ENCODE measurements around the gene TSHZ1.

Gene TSHZ1

GRCh38 chr18:75218065-75218923, 7.7 kb downstream of the TSHZ1 start:
- Histone ChIP-seq H3K9ac (ENCODE audit: low read length) (no peak overlapping the region), H3K4me1 (ENCODE audit: insufficient read depth, low read length) (peaks cover 66% of the 10 kb centered on the region), H3K9me3 (ENCODE audit: low read length) (no peaks in the 10 kb centered on the region), H3K4me3 (ENCODE audit: low read depth in 1 of 2, low read length in 2 of 2) (no peak overlapping the region), H3K27ac (ENCODE audit: low read depth, low read length) (peak overlapping the region; percentile 0), H3K36me3 (ENCODE audit: insufficient read depth, low read length) (no peaks in the 10 kb centered on the region), H3K27me3 (ENCODE audit: control insufficient read depth in 1 of 2, insufficient read depth in 2 of 2, low read length in 2 of 2) (no peaks in the 10 kb centered on the region)

GRCh38 chr18:75219745-75220375, 9.3 kb downstream of the TSHZ1 start:
- no peaks in the 10 kb centered on the region for H3K9me3 ChIP-seq (ENCODE audit: low read length)
- H3K36me3 ChIP-seq (ENCODE audit: insufficient read depth, low read length), result no peaks in the 10 kb centered on the region
- H3K4me1 ChIP-seq (ENCODE audit: insufficient read depth, low read length), result peaks cover 69% of the 10 kb centered on the region
- peak overlapping the region in 1 of 2 donors; percentile 15 for H3K4me3 ChIP-seq (ENCODE audit: low read depth in 1 of 2, low read length in 2 of 2)
- H3K27ac ChIP-seq (ENCODE audit: low read depth, low read length), result peak overlapping the region; percentile 60
- H3K9ac ChIP-seq (ENCODE audit: low read length), result no peak overlapping the region
- no peaks in the 10 kb centered on the region for H3K27me3 ChIP-seq (ENCODE audit: control insufficient read depth in 1 of 2, insufficient read depth in 2 of 2, low read length in 2 of 2)

- no peak overlapping the region for H3K9ac ChIP-seq (ENCODE audit: low read length)
- peak overlapping the region; percentile 60 for H3K27ac ChIP-seq (ENCODE audit: low read depth, low read length)
- H3K36me3 ChIP-seq (ENCODE audit: insufficient read depth, low read length), result no peaks in the 10 kb centered on the region
- no peak overlapping the region for H3K4me3 ChIP-seq (ENCODE audit: low read depth in 1 of 2, low read length in 2 of 2)
- H3K27me3 ChIP-seq (ENCODE audit: control insufficient read depth in 1 of 2, insufficient read depth in 2 of 2, low read length in 2 of 2), result no peaks in the 10 kb centered on the region
- H3K9me3 ChIP-seq (ENCODE audit: low read length), result no peaks in the 10 kb centered on the region
- H3K4me1 ChIP-seq (ENCODE audit: insufficient read depth, low read length), result peaks cover 62% of the 10 kb centered on the region
These were observed 10.2 kb downstream of the TSHZ1 start for GRCh38 chr18:75220551-75221355.

- Histone ChIP-seq H3K9ac (ENCODE audit: low read length) (no peak overlapping the region), H3K4me1 (ENCODE audit: insufficient read depth, low read length) (peaks cover 64% of the 10 kb centered on the region)
These were observed 10.8 kb downstream of the TSHZ1 start for GRCh38 chr18:75221397-75221796.

GRCh38 chr18:75221897-75222296, 11.3 kb downstream of the TSHZ1 start:
- Histone ChIP-seq H3K4me1 (ENCODE audit: insufficient read depth, low read length) (peaks cover 64% of the 10 kb centered on the region), H3K9ac (ENCODE audit: low read length) (no peak overlapping the region), H3K27me3 (ENCODE audit: control insufficient read depth in 1 of 2, insufficient read depth in 2 of 2, low read length in 2 of 2) (no peaks in the 10 kb centered on the region), H3K9me3 (ENCODE audit: low read length) (no peaks in the 10 kb centered on the region), H3K27ac (ENCODE audit: low read depth, low read length) (peak overlapping the region; percentile 46), H3K36me3 (ENCODE audit: insufficient read depth, low read length) (no peaks in the 10 kb centered on the region), H3K4me3 (ENCODE audit: low read depth in 1 of 2, low read length in 2 of 2) (no peak overlapping the region)

More at GRCh38 chr18:75221397-75221796, 10.8 kb downstream of the TSHZ1 start:
- H3K36me3 ChIP-seq (ENCODE audit: insufficient read depth, low read length), result no peaks in the 10 kb centered on the region
- H3K4me3 ChIP-seq (ENCODE audit: low read depth in 1 of 2, low read length in 2 of 2), result no peak overlapping the region
- no peaks in the 10 kb centered on the region for H3K9me3 ChIP-seq (ENCODE audit: low read length)
- H3K27ac ChIP-seq (ENCODE audit: low read depth, low read length), result peak overlapping the region; percentile 60
- H3K27me3 ChIP-seq (ENCODE audit: control insufficient read depth in 1 of 2, insufficient read depth in 2 of 2, low read length in 2 of 2), result no peaks in the 10 kb centered on the region

- Histone ChIP-seq H3K36me3 (ENCODE audit: insufficient read depth, low read length) (no peaks in the 10 kb centered on the region), H3K27me3 (ENCODE audit: control insufficient read depth in 1 of 2, insufficient read depth in 2 of 2, low read length in 2 of 2) (no peaks in the 10 kb centered on the region), H3K9ac (ENCODE audit: low read length) (peak overlapping the region; percentile 32), H3K4me3 (ENCODE audit: low read depth in 1 of 2, low read length in 2 of 2) (no peak overlapping the region), H3K27ac (ENCODE audit: low read depth, low read length) (peak overlapping the region; percentile 46), H3K4me1 (ENCODE audit: insufficient read depth, low read length) (peaks cover 65% of the 10 kb centered on the region), H3K9me3 (ENCODE audit: low read length) (no peaks in the 10 kb centered on the region)
These were observed 11.8 kb downstream of the TSHZ1 start for GRCh38 chr18:75222407-75222806.

GRCh38 chr18:75223687-75224347, 13.2 kb downstream of the TSHZ1 start:
- peak overlapping the region; percentile 51 for H3K27ac ChIP-seq (ENCODE audit: low read depth, low read length)
- no peak overlapping the region for H3K9ac ChIP-seq (ENCODE audit: low read length)

GRCh38 chr18:75226286-75226955, 15.8 kb downstream of the TSHZ1 start:
- Histone ChIP-seq H3K27me3 (ENCODE audit: control insufficient read depth in 1 of 2, insufficient read depth in 2 of 2, low read length in 2 of 2) (no peaks in the 10 kb centered on the region), H3K9me3 (ENCODE audit: low read length) (no peaks in the 10 kb centered on the region), H3K36me3 (ENCODE audit: insufficient read depth, low read length) (no peaks in the 10 kb centered on the region), H3K4me3 (ENCODE audit: low read depth in 1 of 2, low read length in 2 of 2) (peak overlapping the region in 1 of 2 donors; percentile 28), H3K9ac (ENCODE audit: low read length) (no peak overlapping the region), H3K4me1 (ENCODE audit: insufficient read depth, low read length) (peaks cover 58% of the 10 kb centered on the region), H3K27ac (ENCODE audit: low read depth, low read length) (peak overlapping the region; percentile 65)

More at GRCh38 chr18:75223687-75224347, 13.2 kb downstream of the TSHZ1 start:
- H3K4me1 ChIP-seq (ENCODE audit: insufficient read depth, low read length), result peaks cover 61% of the 10 kb centered on the region
- no peaks in the 10 kb centered on the region for H3K27me3 ChIP-seq (ENCODE audit: control insufficient read depth in 1 of 2, insufficient read depth in 2 of 2, low read length in 2 of 2)
- H3K36me3 ChIP-seq (ENCODE audit: insufficient read depth, low read length), result no peaks in the 10 kb centered on the region
- H3K9me3 ChIP-seq (ENCODE audit: low read length), result no peaks in the 10 kb centered on the region
- no peak overlapping the region for H3K4me3 ChIP-seq (ENCODE audit: low read depth in 1 of 2, low read length in 2 of 2)

- H3K4me1 ChIP-seq (ENCODE audit: insufficient read depth, low read length), result peaks cover 55% of the 10 kb centered on the region
- no peaks in the 10 kb centered on the region for H3K27me3 ChIP-seq (ENCODE audit: control insufficient read depth in 1 of 2, insufficient read depth in 2 of 2, low read length in 2 of 2)
- H3K27ac ChIP-seq (ENCODE audit: low read depth, low read length), result peak overlapping the region; percentile 65
- no peak overlapping the region for H3K9ac ChIP-seq (ENCODE audit: low read length)
- no peaks in the 10 kb centered on the region for H3K36me3 ChIP-seq (ENCODE audit: insufficient read depth, low read length)
- no peaks in the 10 kb centered on the region for H3K9me3 ChIP-seq (ENCODE audit: low read length)
- peak overlapping the region in 1 of 2 donors; percentile 28 for H3K4me3 ChIP-seq (ENCODE audit: low read depth in 1 of 2, low read length in 2 of 2)
These were observed 16.3 kb downstream of the TSHZ1 start for GRCh38 chr18:75226956-75227316.

- no peak overlapping the region for H3K4me3 ChIP-seq (ENCODE audit: low read depth in 1 of 2, low read length in 2 of 2)
- H3K27ac ChIP-seq (ENCODE audit: low read depth, low read length), result peak overlapping the region; percentile 65
- H3K36me3 ChIP-seq (ENCODE audit: insufficient read depth, low read length), result no peaks in the 10 kb centered on the region
- H3K4me1 ChIP-seq (ENCODE audit: insufficient read depth, low read length), result peaks cover 55% of the 10 kb centered on the region
- H3K9ac ChIP-seq (ENCODE audit: low read length), result no peak overlapping the region
- H3K27me3 ChIP-seq (ENCODE audit: control insufficient read depth in 1 of 2, insufficient read depth in 2 of 2, low read length in 2 of 2), result no peaks in the 10 kb centered on the region
- H3K9me3 ChIP-seq (ENCODE audit: low read length), result no peaks in the 10 kb centered on the region
These were observed 17.1 kb downstream of the TSHZ1 start for GRCh38 chr18:75227535-75228296.
